CD4-positive, alpha-beta T cell treated with Interferon gamma for 1 hour (primary cell): ENCODE results near the gene NDUFS7.

ENCODE experiments used
- DNase-seq: peaks from one replicate; pipeline ENCODE4 v3.0.0-alpha.2; 2020

NDUFS7 gene

DNA sequence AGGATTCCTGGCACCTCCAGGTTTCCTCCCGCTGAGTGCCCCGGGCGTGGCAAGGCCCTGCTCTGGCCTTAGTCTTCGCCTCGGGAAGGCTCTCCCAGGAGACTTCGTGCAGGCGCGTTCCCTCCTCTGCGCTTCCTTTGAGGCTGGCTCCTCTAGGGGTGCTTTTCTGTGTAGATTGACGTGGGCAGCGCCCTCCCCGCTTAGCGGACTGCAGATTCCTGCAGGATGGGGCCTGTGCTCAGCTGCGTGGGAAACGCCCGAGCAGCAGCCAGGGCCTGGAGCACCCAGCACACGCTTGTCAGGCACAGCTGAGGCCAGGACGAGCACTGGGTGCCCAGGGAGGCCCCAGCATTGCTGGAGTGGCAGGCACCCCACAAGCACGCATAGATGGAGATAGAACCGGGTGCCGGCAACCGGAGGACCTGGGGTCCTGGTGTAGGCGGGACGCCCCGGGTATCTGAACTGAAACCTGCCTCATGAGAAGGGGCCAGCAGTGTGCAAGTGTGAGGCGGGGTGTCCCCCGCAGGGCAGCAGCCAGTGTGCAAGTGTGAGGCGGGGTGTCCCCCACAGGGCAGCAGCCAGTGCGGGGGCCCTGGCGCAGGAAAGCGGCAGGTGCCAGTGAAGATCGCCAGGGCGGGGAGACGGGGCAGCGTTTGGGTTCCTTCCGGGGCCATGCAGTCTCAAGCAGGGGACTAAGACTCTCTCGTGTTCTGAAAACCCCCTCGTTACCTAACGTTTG, 3.4 kb downstream of the NDUFS7 start:
- DNase-seq: no peak

DNA sequence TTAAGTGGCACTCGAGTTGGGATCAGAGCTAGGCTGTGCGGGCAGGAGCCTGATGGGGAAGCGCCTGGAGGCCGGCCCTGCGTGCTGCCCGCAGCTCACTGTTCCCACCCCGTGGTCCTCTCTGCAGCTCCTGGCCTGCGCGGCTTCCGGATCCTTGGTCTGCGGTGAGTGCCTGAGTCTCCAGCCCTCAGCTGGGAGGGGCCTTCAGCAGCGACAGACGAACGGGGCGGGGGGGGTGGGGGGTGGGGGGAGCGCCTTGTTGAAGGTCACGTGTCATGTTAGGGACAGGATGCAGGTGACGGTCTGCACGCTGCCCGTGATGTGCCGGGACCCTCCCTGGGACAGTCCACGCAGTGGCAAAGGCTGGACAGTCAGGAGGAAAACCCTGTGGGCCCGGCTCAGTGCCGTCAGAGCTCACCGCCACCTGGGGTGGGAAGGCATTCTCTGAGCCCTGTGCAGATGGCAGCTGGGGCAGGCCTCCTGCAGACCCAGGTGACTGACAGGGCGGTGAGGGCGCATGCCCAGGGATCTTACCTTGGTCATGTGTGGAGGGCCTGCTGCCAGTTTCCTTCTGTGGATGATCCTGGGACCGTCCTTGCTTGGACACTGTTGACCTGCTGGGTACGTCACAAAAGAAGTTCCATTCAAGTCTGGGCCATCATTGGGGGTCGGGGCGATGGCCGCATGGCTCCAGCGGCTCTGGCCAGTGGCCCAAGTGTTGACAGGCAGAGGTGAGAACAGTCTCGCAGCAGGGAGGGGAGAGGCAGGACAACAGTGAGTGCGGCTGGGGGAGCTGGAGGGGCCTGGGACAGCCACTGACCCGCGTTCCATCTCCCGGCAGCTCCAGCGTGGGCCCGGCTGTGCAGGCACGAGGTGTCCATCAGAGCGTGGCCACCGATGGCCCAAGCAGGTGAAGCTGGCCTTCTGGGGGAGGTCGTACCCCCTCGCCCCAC, 4.3 kb downstream of the NDUFS7 start:
- no peak for DNase-seq

DNA sequence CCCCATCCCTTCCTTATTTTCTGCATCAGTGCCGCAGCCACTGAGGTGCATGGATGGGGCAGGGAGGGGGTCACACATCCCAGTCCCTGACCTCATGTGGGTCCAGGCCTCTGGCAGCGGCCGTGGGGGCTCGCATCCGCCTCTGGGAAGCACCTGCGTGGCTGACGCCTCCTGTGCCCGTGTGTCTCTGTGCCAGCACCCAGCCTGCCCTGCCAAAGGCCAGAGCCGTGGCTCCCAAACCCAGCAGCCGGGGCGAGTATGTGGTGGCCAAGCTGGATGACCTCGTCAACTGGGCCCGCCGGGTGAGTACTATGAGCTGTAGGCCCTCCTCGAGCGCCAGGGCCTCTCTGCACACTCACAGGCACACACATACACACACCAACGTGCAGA, 4.9 kb downstream of the NDUFS7 start:
- no peak for DNase-seq

DNA sequence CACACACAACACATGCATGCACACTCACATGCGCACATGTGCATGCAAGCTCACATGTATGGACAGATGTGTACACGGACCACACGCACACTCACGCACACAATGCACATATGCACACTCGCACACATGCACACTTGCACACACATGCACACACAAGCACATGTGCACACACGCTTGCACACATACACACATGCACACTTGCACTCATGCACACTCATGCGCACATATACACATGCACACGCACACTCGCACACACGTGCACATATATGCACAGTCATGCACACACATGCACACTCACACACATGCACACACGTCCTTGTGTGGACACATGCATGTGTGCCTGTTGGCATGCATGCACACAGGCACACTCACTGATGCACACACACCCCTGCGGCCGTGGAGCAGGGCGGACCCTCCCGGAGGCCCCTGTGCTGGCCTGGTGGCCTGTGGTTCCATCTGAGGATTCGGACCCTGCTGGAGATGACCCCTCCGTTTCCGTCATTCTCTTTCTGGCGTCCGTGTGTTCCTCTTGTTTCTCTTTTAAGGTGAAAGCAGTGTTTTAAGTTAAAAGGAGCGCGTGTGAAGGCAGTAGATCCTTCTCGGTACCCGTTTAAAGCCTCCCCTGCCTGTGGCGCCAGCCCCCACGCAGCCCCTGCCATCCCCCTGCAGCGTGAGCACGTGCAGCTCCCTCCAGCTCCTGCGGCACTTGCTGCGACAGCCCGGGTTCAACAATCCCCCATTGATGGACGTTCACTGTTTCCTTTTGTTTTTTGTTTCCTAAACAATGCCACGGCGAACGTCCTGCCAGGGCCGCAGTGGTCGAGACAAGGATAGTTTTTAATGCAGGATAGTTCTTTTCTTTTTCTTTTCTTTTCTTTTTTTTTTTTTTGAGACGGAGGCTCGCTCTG, 5.6 kb downstream of the NDUFS7 start:
- DNase-seq: no peak

DNA sequence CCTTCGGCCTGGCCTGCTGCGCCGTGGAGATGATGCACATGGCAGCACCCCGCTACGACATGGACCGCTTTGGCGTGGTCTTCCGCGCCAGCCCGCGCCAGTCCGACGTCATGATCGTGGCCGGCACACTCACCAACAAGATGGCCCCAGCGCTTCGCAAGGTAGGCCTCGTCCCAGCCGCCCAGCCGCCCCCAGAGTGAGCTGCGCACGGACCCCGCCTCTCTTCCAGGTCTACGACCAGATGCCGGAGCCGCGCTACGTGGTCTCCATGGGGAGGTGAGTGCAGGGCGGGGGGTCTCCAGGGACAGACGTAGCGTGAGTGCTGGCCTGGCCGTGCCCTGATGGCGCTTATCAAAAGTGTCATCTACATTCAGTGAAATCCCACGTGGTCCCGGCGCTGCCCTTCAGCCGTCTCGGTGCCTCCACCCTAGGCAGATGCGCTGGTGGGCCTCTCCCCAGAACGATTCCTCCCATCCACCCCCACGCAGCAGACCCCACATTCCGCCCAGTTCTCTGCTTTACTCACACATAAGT, 7.2 kb downstream of the NDUFS7 start:
- DNase-seq: no peak

DNA sequence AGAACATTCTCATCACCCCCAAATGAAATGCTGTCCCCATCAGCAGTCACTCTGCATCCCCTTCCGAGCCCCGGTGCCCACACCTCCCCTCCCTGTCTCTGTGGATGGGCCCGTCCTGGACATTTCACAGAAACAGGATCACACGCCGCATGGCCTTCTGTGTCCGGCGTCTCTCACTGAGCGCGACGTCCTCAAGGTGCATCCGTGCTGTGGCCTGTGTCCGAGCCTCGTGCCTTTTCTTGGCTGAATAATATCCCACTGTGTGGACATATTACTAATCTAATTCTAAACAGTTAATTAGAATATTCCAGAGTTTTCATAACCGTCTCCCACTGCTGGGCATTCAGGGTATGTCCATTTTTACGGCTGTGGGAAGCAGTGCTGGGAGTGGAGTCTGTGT, 8.7 kb downstream of the NDUFS7 start:
- DNase-seq: no peak

DNA sequence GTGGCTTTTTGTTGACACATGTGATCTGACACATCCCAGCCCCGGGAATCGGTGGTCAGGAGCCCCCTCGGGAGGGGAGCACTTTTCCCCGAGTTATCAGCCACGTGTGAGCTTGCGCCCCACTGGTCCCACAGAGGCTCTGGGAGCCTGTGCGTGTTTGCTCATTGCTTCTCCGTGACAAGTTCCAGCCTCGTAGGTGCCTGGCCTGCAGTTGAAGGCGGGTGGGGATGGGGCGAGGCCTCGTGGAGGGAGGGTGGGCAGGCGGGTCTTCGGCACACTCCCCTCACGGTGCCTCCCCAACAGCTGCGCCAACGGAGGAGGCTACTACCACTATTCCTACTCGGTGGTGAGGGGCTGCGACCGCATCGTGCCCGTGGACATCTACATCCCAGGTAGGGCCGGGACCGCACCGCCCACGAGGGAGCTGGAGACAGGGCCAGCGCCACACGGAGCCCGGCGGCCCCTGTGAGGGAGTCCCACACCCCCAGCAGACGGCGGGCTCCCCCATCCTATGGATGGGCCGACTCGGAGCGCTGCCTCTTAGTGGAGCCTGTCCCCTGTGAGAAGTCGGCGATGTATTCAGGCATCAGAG, 9.3 kb downstream of the NDUFS7 start:
- no peak for DNase-seq

DNA sequence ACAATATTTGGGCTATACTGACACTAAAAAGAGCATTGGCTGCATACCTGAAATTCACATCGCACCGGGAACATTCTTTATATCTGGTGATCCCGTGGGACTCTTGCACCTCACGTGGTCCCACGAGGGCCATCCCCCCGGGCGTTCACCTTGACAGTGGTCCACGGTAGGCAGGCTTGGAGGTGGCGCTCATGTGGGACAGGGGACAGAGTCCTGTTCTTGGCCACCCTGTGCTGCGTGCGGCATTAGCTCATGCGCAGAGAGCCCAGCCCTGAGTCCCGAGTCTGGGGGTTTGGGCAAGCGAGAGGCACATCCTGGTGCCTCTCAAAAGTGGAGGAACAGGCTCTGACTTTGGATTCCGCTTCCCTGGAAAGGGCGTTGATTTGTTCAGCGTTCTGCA, 10.1 kb downstream of the NDUFS7 start:
- no peak for DNase-seq

DNA sequence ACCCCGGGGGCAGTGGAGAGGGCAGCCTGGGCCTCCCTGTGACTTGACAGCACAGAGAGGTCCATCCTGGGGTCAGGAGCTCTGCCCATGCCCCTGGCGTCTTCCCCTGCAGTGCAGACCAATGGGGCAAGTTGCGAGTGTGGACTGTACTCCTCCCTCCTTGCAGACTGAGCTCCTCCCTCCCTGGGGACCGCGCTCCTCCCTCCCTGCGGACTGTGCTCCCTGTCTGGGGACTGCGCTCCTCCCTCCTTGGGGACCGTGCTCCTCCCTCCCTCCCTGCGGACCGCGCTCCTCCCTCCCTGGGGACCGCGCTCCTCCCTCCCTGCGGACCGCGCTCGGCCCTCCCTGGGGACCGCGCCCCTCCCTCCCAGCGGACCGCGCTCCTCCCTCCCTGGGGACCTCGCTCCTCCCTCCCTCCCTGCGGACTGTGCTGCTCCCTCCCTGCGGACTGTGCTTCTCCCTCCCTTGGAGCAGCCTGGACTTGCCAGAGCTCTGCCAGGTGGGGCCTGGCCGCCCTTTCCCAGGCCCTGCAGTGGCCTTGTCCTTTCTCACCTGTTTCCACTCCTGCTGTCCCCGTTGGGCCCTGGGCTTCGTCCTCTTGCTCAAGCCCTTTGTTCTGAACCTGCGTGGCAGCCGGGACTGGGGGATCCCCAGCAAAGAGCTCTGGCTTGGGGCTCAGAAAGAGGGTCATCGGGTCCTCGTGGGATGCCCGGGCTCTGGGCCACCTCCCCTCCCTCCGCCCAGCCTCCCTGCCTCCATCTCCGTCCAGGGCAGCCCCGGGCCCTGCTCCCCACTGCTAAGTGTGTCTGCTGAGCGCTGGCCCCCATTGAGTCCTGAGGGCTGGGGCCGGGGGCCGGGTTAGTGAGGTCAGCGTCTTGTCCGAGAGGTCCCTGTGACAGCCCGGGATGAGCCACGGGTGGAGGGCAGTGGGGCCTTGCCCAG, 10.8 kb downstream of the NDUFS7 start:
- DNase-seq: no peak

DNA sequence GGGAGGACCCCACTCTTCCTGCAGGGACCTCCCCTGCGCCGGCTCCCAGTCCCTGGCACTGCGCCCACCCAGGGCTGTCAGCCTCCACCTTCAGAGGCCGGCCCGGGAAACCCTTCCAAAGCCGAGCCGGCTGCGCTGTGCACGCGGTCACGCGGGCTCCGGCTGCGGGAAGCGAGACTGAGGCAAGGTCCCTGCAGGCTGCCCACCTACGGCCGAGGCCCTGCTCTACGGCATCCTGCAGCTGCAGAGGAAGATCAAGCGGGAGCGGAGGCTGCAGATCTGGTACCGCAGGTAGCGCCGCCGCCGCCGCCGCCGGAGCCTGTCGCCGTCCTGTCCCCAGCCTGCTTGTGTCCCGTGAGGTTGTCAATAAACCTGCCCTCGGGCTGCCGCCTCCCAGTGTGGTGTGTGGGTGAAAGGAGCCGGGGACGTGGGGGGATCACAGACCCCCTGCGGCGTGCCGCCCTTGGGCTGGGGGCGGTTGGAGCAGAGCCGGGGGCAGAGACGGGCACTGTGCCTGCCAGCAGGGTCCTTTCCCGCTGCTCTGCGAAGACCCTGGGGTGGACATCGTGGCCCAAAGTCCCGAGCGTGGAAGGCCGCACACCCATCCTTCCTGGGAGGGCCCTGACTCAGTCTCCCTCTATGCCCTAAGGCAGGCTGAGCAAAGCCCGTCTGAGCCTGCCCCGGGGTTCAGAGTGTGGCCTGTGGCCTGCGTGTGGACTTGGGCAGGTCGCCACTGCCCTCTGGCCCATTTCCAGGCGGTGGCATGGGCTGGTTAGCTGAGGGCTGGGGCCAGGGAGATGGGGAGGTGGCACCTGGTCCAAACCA, 11.7 kb downstream of the NDUFS7 start:
- DNase-seq: no peak

DNA sequence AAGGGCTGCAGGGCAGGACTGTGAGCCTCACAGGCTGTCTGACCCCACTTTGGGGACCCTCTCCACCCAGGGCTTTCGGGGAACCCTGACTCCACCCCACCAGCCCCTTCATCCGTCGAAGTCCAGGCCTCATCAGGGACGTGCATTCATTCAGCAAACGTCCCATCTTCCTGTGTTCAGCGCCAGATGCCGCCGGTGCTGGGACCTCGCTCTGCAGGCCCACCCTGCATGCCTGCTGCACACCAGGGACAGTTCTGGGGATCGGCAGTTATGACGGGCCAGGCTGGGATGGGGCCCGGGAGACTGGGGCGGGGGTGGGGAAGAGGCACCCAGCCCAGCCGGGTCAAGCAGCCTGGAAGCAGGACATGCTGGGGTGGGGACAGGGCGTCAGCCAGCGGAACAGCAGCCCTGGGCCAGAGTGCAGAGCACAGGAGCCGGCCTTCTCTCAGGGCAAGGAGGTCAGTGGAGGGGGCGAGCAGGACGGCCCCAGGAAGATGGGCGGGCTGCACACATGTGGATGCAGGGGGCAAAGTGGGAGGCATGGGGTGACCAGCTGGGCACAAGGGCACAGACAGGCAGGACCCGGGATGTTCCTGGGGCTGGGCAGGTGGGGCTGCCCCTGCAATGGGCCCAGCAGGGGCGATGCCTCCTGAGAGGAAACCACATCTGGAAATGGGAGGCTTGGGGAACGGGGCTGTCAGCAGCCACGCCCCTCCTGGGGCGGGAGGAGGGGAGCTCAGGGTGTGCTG, 12.5 kb downstream of the NDUFS7 start:
- DNase-seq: no peak

DNA sequence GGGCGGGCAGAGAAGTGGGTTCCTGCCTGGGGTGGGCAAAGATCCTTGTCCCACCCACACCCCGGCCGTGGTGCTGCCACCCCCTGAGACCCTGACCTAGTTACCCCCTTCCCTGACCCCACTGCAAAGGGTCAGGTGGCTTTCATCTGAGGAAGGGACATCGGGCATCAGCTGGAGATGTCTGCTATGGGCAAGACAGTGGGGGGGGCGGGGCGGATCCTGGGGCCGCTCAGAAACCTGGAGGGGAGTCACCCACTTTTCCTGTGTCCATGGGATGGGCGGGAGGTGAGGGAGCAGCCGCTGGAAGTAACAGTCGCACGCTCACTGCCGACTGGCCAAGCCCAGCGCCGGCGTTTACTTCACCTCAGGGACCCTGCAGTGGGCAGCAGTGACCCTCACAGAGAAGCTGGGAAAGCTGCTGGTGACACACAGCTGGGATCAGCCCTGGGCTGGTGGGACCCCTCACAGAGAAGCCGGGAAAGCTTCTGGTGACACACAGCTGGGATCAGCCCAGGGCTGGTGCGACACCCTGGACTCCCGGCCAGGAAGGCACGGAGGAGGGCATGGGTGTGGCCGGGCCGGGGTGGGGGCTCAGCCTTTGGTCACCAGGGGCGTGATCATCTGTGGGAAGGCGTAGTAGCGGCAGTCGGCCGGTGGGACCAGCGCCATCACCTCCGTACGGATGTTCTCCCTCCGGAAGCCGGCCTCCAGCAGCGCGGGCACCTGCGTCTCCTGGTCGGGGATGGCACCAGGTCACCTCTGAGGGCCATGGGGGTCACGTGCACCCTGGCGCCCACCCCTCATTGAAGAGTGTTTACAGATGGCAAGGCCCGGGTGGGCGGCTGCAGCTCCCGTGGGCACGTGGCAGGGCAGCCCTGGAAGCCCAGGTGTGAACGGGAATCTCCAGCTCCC, 13.3 kb downstream of the NDUFS7 start:
- DNase-seq: no peak

DNA sequence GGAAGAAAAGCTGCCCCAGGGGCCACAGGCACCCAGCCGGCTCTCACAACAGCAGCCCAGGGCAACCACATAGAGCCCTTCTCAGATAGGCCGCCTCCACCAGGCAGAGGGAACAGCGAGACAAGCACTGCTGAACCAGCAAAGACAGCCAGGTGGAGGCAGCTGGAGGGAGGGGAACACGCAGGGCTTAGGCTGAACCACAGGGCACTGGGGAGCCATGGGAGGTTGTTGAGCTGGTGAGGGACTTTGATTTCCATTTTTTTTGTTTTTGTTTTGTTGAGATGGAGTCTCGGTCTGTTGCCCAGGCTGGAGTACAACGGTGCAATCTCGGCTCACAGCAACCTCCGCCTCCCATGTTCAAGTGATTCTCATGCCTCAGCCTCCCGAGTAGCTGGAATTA, 14.1 kb downstream of the NDUFS7 start:
- no peak for DNase-seq

DNA sequence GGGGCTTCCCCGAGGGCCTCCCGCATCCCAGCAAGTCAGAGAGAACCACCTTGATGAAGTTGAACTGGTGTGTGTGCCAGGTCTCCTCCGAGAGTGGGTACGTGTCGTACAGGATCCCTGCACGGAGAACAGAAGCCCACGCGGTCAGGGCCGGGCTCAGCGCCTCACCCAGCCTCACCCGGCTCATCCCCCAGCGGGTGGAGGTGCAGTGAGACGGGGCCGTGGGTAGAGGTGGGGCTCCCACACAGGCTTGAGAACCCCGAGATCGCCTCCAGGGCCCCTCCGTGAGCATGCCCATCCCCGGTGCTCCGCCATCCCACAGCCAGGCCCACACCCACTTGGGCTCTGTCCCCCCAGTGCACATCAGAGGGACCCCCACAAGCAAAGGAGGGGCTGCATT, 15.4 kb downstream of the NDUFS7 start:
- no peak for DNase-seq

DNA sequence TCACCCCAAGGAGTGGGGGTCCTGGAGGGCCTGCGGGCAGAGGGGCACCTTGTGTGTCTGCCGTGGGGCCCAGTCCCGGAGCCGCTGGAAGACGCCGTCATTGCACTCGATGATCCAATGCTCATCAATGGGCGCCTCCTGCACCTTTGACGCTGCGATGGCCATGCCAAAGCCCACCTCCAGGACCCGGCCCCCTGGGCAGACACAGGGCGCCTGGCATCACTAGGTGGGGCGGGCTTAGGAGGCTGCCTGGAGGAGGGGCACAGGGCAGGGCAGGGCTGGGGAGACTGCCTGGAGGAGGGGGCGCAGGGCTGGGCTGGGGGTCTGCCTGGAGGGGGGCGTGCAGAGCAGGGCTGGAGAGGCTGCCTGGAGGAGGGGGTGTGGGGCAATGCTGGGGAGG, 16.0 kb downstream of the NDUFS7 start:
- no peak for DNase-seq

DNA sequence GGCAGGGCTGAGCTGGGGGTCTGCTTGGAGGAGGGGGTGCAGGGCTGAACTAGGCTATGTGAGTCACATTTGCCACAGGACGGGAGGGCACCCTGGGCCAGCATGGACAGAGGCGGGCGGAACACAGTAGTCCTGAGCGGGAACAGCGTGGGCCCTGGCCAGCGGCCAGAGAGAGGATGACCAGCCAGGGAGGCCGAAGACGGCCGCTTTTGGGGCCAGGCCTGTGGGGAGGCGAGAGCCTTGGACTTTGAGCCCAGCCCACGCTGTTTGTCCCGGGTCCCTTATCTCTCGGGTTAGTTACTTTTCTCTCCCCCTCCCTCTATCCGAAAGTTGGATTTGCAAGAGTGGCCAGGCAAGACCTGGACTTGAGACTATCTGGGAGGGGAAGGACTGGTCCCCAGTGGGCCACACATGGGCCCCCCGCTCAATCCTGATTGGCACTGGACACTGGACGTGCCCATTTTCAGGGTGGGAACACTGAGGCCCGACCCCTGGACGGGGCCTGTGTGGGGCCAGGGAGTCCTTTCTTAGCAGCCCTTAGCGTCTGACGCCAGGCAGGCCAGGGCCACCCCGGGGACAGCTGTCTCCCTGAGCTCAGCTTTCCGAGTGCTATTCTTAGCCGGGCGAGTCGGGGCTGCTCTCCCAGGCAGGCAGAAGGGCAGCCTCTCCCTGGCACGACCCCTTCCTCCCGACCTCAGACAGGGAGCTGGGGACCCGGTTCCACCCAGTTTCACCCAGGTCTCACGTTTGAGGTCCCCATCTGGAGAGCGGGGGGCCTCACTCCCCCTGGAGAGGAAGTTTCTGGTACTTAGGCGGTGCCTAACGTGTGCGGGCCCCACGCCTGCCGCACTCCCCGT, 16.8 kb downstream of the NDUFS7 start:
- DNase-seq: no peak

DNA sequence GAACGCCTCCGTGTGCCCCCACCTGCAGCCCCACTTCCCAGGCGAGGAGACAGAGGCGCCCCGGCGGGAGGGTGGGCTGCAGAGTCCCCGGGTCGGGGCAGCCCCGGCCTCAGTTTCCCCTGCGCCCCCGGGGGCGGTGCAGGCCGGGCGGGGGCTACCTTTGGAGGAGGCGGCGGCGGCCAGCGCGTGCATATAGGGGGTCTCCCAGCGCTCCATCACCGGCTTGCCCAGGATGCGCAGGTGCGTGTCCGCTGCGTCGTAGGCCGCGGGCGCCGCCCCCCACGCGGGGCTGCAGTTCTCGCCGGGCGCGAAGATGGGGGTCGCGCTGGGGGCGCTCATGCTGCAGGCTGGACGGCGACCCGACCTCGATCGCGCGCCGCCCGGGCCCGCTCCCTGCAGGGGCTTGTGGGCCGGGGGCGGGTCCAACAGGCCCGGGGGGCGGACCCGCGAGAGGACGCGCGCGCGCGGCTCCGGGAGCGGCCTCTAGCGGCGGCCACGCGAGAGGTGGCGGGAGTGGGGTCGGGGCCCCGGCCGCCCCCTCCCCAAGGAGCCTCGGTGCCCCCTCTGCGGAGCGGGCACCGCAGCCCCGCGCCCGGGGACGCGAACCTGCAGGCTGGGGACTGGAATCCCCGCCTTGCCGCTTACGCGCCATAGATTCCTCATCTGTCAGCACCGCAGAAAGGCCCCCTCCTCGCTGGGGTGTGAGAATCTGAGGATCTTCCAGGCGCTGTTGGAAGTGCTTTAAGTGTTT, 17.6 kb downstream of the NDUFS7 start, which contains the start of gene GAMT:
TSS of gene GAMT (minus strand) at position 405 of the 751 bp plus-strand sequence. CDS start at position 339, 66 bp downstream.
- DNase-seq: peak; percentile 56
